ENCODE measurements around the gene IL2RA.
"Not testable (repeated sequence)": the region's sequence is repeated elsewhere in the genome, so short reads cannot be mapped to it uniquely, and the experiment has no call there.

IL2RA gene

GRCh38 chr10:6005856-6006395 lies 56.2 kb downstream of the IL2RA start:
- Histone ChIP-seq H3K4me3 (ENCODE audit: low read depth, low read length, poor library complexity, severe bottlenecking) (no peak overlapping the region), H3K27ac (ENCODE audit: low read depth, low read length, poor library complexity, severe bottlenecking) (no peak overlapping the region), H3K9me2 (ENCODE audit: low read depth, low read length) (no peaks in the 10 kb centered on the region), H3K4me2 (ENCODE audit: low read length) (no peak overlapping the region), H3K79me2 (ENCODE audit: insufficient read depth, low read length) (no peaks in the 10 kb centered on the region), H3K4me1 (ENCODE audit: insufficient read depth, low read length, severe bottlenecking) (no peaks in the 10 kb centered on the region), H3K36me3 (ENCODE audit: insufficient read depth, low read length) (no peaks in the 10 kb centered on the region; the same call in 1 of the 2 replicates), H3K9me3 (ENCODE audit: low read length) (peaks cover 8% of the 10 kb centered on the region; the same call in 1 of the 2 replicates), H2AFZ (ENCODE audit: low read length) (no peak overlapping the region), H3F3A (ENCODE audit: insufficient read depth, low read length) (no peaks in the 10 kb centered on the region), H3K27me3 (ENCODE audit: insufficient read depth, low read length) (no peaks in the 10 kb centered on the region; the same call in 1 of the 2 replicates), H4K20me1 (ENCODE audit: insufficient read depth, low read length) (no peaks in the 10 kb centered on the region), H3K9ac (ENCODE audit: low read length) (no peak overlapping the region)
- TF ChIP-seq EZH2 (IDR thresholded peaks at IDR 0.05; ENCODE audit: borderline replicate concordance, low read length), result no peak
- TF ChIP-seq, protein P1, sequence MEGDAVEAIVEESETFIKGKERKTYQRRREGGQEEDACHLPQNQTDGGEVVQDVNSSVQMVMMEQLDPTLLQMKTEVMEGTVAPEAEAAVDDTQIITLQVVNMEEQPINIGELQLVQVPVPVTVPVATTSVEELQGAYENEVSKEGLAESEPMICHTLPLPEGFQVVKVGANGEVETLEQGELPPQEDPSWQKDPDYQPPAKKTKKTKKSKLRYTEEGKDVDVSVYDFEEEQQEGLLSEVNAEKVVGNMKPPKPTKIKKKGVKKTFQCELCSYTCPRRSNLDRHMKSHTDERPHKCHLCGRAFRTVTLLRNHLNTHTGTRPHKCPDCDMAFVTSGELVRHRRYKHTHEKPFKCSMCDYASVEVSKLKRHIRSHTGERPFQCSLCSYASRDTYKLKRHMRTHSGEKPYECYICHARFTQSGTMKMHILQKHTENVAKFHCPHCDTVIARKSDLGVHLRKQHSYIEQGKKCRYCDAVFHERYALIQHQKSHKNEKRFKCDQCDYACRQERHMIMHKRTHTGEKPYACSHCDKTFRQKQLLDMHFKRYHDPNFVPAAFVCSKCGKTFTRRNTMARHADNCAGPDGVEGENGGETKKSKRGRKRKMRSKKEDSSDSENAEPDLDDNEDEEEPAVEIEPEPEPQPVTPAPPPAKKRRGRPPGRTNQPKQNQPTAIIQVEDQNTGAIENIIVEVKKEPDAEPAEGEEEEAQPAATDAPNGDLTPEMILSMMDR (IDR thresholded peaks at IDR 0.05; ENCODE audit: low read length), result no peak

DNA sequence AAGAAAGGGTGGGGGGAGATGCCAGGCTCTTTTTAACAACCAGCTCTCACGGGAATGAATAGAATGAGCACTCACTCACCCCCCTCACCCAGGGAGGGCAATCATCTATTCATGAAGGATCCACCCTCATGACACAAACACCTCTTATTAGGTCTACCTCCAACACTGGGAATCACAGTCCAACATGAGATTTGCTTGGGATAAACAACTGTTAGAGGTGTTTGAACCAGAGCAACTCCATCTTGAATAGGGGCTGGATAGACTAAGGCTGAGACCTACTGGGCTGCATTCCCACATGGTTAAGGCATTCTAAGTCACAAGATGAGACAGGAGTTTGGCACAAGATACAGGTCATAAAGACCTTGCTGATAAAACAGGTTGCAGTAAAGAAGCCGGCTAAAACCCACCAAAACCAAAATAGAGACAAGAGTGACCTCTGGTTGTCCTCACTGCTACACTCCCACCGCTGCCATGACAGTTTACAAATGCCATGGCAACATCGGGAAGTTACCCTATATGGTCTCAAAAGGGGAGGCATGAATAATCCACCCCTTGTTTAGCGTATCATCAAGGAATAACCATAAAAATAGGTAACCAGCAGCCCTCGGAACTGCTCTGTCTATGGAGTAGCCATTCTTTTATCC lies 56.9 kb downstream of the IL2RA start:
- H3K27me3 ChIP-seq (ENCODE audit: insufficient read depth, low read length); H3K9ac ChIP-seq (ENCODE audit: low read length); H2AFZ ChIP-seq (ENCODE audit: low read length); H3K4me2 ChIP-seq (ENCODE audit: low read length); H3K27ac ChIP-seq (ENCODE audit: low read depth, low read length, poor library complexity, severe bottlenecking); H3F3A ChIP-seq (ENCODE audit: insufficient read depth, low read length); H4K20me1 ChIP-seq (ENCODE audit: insufficient read depth, low read length); H3K4me3 ChIP-seq (ENCODE audit: low read depth, low read length, poor library complexity, severe bottlenecking); H3K4me1 ChIP-seq (ENCODE audit: insufficient read depth, low read length, severe bottlenecking); H3K79me2 ChIP-seq (ENCODE audit: insufficient read depth, low read length); H3K9me3 ChIP-seq (ENCODE audit: low read length); H3K36me3 ChIP-seq (ENCODE audit: insufficient read depth, low read length); H3K9me2 ChIP-seq (ENCODE audit: low read depth, low read length): not testable (repeated sequence)

- Histone ChIP-seq H3F3A (ENCODE audit: insufficient read depth, low read length) (no peaks in the 10 kb centered on the region), H3K9me2 (ENCODE audit: low read depth, low read length) (no peaks in the 10 kb centered on the region)
- TF ChIP-seq, protein P1 (IDR thresholded peaks at IDR 0.05; ENCODE audit: low read length), result no peak
- TF ChIP-seq EZH2 (IDR thresholded peaks at IDR 0.05; ENCODE audit: borderline replicate concordance, low read length), result no peak
These were observed 59.2 kb downstream of the IL2RA start for GRCh38 chr10:6002809-6003510.

More at GRCh38 chr10:6002809-6003510, 59.2 kb downstream of the IL2RA start:
- Histone ChIP-seq H3K36me3 (ENCODE audit: insufficient read depth, low read length) (no peaks in the 10 kb centered on the region; the same call in 1 of the 2 replicates), H3K4me2 (ENCODE audit: low read length) (no peak overlapping the region), H3K79me2 (ENCODE audit: insufficient read depth, low read length) (no peaks in the 10 kb centered on the region), H4K20me1 (ENCODE audit: insufficient read depth, low read length) (no peaks in the 10 kb centered on the region), H2AFZ (ENCODE audit: low read length) (no peak overlapping the region), H3K27ac (ENCODE audit: low read depth, low read length, poor library complexity, severe bottlenecking) (no peak overlapping the region), H3K9ac (ENCODE audit: low read length) (no peak overlapping the region), H3K9me3 (ENCODE audit: low read length) (peaks cover 8% of the 10 kb centered on the region; the same call in 1 of the 2 replicates), H3K4me3 (ENCODE audit: low read depth, low read length, poor library complexity, severe bottlenecking) (no peak overlapping the region), H3K4me1 (ENCODE audit: insufficient read depth, low read length, severe bottlenecking) (no peaks in the 10 kb centered on the region), H3K27me3 (ENCODE audit: insufficient read depth, low read length) (no peaks in the 10 kb centered on the region; the same call in 1 of the 2 replicates)
